GM12875 (cell line): ENCODE measurements around the gene EIF2S1.
"Not testable (repeated sequence)": the region's sequence is repeated elsewhere in the genome, so short reads cannot be mapped to it uniquely, and the experiment has no call there.

Experiments
- H3K4me3 ChIP-seq: one replicate; pipeline ENCODE4 v1.5.1; 2011; ENCODE audit warnings: low read depth, low read length, control low read depth
- TF ChIP-seq, protein P1 (sequence below): IDR thresholded peaks from 2 replicates; pipeline ENCODE4 v1.5.1; 2011; ENCODE audit warnings: low read depth, mild to moderate bottlenecking, control low read depth, inconsistent platforms, low read length, moderate library complexity, borderline replicate concordance; ENCODE audit not compliant: insufficient read depth

The EIF2S1 gene

DNA sequence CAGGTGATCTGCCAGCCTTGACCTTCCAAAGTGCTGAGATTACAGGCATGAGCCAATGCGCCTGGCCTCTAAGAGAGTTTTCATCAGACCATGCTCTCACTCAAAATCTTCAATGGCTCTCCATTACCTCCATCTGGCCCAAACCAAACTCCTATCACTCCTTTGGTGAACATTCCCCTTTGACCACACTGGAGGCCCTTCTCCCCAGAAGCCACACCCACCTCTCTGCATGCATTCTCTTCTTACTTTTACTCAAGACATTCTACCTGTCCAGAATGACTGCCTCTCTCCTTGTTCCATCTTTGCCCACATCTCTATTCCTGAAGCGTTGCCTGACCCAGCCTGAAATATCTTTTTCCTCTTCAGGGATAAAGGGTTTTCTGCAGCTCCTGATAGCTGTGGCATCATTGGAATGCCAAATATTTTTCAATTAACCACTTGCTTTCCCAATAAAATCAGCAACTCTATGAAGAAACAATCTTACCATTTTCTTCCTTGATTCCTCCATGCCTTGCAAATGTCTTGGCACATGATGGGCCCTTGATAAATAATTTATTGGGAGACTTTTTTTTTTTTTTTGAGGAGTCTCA is 36.3 kb downstream of the EIF2S1 start:
- H3K4me3 ChIP-seq = no peak overlapping the region
- TF ChIP-seq, protein P1, sequence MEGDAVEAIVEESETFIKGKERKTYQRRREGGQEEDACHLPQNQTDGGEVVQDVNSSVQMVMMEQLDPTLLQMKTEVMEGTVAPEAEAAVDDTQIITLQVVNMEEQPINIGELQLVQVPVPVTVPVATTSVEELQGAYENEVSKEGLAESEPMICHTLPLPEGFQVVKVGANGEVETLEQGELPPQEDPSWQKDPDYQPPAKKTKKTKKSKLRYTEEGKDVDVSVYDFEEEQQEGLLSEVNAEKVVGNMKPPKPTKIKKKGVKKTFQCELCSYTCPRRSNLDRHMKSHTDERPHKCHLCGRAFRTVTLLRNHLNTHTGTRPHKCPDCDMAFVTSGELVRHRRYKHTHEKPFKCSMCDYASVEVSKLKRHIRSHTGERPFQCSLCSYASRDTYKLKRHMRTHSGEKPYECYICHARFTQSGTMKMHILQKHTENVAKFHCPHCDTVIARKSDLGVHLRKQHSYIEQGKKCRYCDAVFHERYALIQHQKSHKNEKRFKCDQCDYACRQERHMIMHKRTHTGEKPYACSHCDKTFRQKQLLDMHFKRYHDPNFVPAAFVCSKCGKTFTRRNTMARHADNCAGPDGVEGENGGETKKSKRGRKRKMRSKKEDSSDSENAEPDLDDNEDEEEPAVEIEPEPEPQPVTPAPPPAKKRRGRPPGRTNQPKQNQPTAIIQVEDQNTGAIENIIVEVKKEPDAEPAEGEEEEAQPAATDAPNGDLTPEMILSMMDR = no peak

DNA sequence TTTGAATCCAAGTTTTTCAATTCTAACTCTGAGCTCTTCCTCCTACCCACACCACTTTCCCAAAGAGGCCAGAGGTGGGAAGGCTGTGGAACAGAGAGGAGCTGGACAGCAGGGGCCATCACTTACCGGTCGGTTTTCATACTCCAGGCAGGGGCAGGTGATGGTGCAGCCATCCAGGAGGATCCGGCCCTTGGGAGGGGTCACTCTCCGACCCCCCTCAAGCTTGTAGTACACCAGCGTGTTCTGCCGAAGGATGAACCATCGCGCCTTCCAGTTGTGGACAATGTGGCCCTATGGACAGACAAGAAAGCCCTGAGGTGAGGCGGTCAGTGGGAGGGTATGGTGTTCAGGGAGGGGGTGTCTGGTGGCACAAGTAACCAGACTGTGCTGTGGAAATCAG is 37.4 kb downstream of the EIF2S1 start:
- TF ChIP-seq, protein P1 = no peak
- H3K4me3 ChIP-seq = no peak overlapping the region

DNA sequence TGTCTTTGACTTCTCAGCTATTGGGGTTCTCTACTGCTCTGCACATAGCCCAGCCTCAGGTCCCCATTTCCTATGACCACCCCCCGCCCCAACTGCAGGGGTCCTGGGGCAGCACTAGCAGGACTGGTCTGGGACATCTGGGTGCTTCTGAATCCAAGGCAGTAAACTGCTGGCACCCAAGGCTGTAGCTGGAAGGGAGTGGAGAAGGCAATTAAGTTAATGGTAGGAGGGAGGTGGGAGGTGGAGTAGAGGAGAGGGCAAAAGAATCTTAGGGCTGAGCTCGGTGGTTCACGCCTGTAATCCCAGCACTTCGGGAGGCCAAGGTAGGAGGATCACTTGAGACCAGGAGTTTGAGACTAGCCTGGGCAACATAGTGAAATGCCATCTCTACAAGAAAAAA is 40.3 kb downstream of the EIF2S1 start:
- no peak overlapping the region for H3K4me3 ChIP-seq
- TF ChIP-seq, protein P1 = no peak

DNA sequence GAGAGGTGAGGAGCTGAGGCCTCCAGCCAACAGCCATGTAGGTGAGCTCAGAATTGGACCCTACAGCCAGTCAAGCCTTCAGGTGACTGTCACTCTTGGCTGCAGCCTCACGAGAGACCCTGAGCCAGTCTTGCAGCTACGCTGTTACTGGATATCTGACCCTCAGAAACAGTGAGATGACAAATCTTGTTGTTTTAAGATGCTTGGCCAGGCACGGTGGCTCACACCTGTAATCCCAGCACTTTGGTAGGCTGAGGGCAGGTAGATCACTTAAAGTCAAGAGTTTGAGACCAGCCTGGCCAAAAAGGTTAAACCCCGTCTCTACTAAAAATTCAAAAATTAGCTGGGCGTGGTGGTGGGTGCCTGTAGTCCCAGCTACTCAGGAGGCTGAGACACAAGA is 45.6 kb downstream of the EIF2S1 start:
- TF ChIP-seq, protein P1 = no peak

DNA sequence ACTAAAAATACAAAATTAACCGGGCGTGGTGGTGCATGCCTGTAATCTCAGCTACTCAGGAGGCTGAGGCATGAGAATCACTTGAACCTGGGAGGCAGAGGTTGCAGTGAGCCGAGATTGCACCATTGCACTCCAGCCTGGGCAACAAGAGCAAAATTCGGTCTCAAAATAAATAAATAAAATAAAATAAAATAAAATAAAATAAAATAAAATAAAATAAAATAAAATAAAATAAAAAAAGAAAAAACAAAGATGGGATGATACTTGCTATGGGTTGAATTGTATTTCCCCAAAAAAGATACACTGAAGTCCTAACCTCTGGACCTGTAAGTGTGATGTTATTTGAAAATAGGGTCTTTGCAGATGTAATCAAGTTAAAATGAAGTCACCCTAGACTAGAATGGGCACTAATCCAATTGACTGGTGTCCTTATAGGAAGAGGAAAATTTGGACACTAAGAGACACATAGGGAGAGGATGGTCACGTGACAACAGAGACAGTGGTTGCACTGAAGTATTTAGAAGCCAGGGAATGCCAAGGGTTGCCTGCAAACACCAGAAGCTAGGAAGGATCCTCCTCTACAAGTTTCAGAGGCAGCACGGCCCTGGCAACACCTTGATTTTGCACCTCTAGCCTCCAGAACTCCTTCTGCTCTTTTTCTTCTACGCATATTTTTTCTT is 48.1 kb downstream of the EIF2S1 start:
- not testable (repeated sequence) for H3K4me3 ChIP-seq

More for the DNA sequence above, 45.6 kb downstream of the EIF2S1 start:
- no peak overlapping the region for H3K4me3 ChIP-seq

DNA sequence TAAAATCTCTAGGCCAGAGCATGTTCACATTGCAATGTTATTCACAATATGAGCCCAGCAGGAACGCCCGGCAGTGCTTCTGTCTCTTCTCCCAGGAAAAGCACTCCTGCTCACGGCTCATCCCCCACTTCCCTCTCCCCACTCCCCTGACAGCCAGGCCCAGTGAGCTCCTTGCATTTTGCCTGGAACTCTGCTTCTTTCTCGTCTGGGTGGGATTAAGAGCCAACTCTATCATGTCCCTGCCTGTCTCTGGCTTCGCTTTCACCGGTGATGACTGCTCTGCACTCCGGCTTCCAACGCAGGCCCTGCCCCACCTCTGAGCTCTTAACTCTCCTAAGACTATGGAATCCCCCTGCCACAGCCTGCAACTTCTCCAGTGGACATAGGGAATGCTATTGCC is 49.3 kb downstream of the EIF2S1 start:
- no peak overlapping the region for H3K4me3 ChIP-seq
- TF ChIP-seq, protein P1 = no peak

DNA sequence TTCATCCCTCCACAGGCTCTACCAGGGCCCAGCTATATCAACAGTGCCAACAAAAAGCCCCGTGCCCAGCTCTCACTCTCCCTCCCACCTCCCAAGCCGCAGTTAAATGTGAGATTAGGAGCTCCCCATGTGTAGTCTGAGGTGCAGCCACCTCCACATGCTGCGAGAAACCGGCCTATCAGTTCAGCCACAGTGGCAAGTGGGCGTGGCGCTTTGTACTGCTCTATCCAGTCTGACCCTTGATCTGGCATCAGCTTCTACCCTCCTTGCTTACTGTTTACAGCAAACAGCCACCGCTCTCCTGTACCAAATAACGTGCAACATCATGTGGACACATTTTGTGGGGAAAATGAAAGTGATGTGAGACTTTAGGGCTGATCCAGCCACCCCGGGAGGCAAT is 50.2 kb downstream of the EIF2S1 start:
- no peak overlapping the region for H3K4me3 ChIP-seq
- TF ChIP-seq, protein P1 = no peak

DNA sequence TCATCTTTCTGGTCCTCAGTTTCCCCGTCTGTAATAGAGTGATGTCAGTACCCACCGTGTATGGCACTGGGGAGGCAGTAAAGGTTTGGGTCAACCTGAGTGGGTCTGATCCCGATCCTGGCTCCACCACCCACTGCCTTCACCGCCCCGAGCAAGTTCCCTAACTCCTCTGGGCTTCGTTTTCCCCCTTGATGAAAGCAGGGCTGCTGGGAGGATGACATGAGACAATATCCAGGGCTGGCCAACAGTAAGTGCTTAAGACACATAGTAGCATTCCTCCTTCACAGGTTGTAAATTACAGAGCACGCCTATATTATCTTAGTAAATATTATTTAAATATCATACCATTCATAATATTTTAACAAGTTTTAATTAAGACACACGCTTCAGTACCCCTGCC is 51.2 kb downstream of the EIF2S1 start:
- H3K4me3 ChIP-seq = no peak overlapping the region
- TF ChIP-seq, protein P1 = no peak
